HG03175 (cell line): ENCODE data around the gene RIPOR2.

ENCODE experiments used
- ATAC-seq: cut with Tn5 transposase; IDR thresholded peaks from one replicate; pipeline ENCODE4 v1.9.1; 2021; ENCODE audit warnings: mild to moderate bottlenecking, moderate library complexity; ENCODE audit not compliant: unreplicated experiment

RIPOR2 gene

GRCh38 chr6:24935366-24936152 is at the start of gene RIPOR2:
RIPOR2 (minus strand) TSS chr6:24935960; CDS start chr6:24935898, 62 bp downstream.
- no peak for ATAC-seq

GRCh38 chr6:24985323-24985722 is 49.6 kb upstream of the RIPOR2 start:
- ATAC-seq = no peak

- no peak for ATAC-seq
These were observed 46.5 kb upstream of the RIPOR2 start for GRCh38 chr6:24982231-24982630.

GRCh38 chr6:24981386-24981760 is 45.6 kb upstream of the RIPOR2 start:
- no peak for ATAC-seq

- ATAC-seq = no peak
These were observed 45.0 kb upstream of the RIPOR2 start for GRCh38 chr6:24980507-24981385.

GRCh38 chr6:24979176-24979575 is 43.4 kb upstream of the RIPOR2 start:
- no peak for ATAC-seq

GRCh38 chr6:24974182-24975171 is 38.7 kb upstream of the RIPOR2 start:
- peak; percentile 97 for ATAC-seq

- no peak for ATAC-seq
These were observed 36.7 kb upstream of the RIPOR2 start for GRCh38 chr6:24972311-24972958.

GRCh38 chr6:24971067-24971466 is 35.3 kb upstream of the RIPOR2 start:
- no peak for ATAC-seq

GRCh38 chr6:24969343-24969860 is 33.6 kb upstream of the RIPOR2 start:
- no peak for ATAC-seq

GRCh38 chr6:24968783-24969182 is 33.0 kb upstream of the RIPOR2 start:
- ATAC-seq = no peak

- no peak for ATAC-seq
These were observed 31.5 kb upstream of the RIPOR2 start for GRCh38 chr6:24967211-24967610.

- no peak for ATAC-seq
These were observed 30.6 kb upstream of the RIPOR2 start for GRCh38 chr6:24966381-24966780.

GRCh38 chr6:24963887-24964570 is 28.3 kb upstream of the RIPOR2 start:
- no peak for ATAC-seq

GRCh38 chr6:24963339-24963738 is 27.6 kb upstream of the RIPOR2 start:
- ATAC-seq = no peak

GRCh38 chr6:24961852-24962251 is 26.1 kb upstream of the RIPOR2 start:
- ATAC-seq = no peak

- ATAC-seq = no peak
These were observed 25.3 kb upstream of the RIPOR2 start for GRCh38 chr6:24960991-24961475.

- ATAC-seq = no peak
These were observed 23.6 kb upstream of the RIPOR2 start for GRCh38 chr6:24959319-24959718.

GRCh38 chr6:24957199-24957598 is 21.4 kb upstream of the RIPOR2 start:
- no peak for ATAC-seq
